GM23338 (cell line): ENCODE data around the gene DPH1. TPM values are rescaled to one million over a fixed set of nuclear protein-coding genes. Genes with fewer than 3 reads are reported as not detected.

Source experiments
- ATAC-seq: fragments of 200-7000 bp; cut with Tn5 transposase; 3 replicates; pipeline ENCODE4 v1.9.1; 2020
- DNase-seq: peaks from one replicate; pipeline ENCODE4 v3.0.0-alpha.2; 2015; ENCODE audit warnings: low spot score
- H2AFZ ChIP-seq: fragments of 200-600 bp; sonication (generic); 2 replicates; pipeline ENCODE4 v1.8.0; 2016; ENCODE audit warnings: antibody characterized with exemption, mild to moderate bottlenecking, moderate library complexity
- H3F3A ChIP-seq: fragments of 200-600 bp; sonication (generic); replicated peaks from 2 replicates; pipeline ENCODE4 v1.8.0; 2017; ENCODE audit warnings: antibody characterized with exemption, mixed run types, low read depth
- H3K27ac ChIP-seq: fragments of 200-600 bp; sonication (generic); 2 replicates; pipeline ENCODE4 v1.6.1; 2016; ENCODE audit warnings: low read depth
- H3K27me3 ChIP-seq: fragments of 200-600 bp; sonication (generic); 2 replicates; pipeline ENCODE4 v1.8.0; 2016; ENCODE audit warnings: mild to moderate bottlenecking, mixed run types, moderate library complexity; ENCODE audit not compliant: insufficient read depth
- H3K36me3 ChIP-seq: fragments of 200-600 bp; sonication (generic); 2 replicates; pipeline ENCODE4 v1.8.0; 2016; ENCODE audit warnings: mild to moderate bottlenecking; ENCODE audit not compliant: insufficient read depth
- H3K4me1 ChIP-seq: fragments of 200-600 bp; sonication (generic); 2 replicates; pipeline ENCODE4 v1.8.0; 2016; ENCODE audit warnings: mild to moderate bottlenecking, moderate library complexity; ENCODE audit not compliant: insufficient read depth
- H3K4me2 ChIP-seq: fragments of 200-600 bp; sonication (generic); 2 replicates; pipeline ENCODE4 v1.7.1; 2017; ENCODE audit warnings: mixed run types
- H3K4me3 ChIP-seq: fragments of 200-600 bp; sonication (generic); 2 replicates; pipeline ENCODE4 v1.6.1; 2016; ENCODE audit warnings: mixed run types
- H3K79me2 ChIP-seq: fragments of 200-600 bp; sonication (generic); replicated peaks from 2 replicates; pipeline ENCODE4 v1.8.0; 2017; ENCODE audit warnings: mild to moderate bottlenecking; ENCODE audit not compliant: insufficient read depth
- H3K9me2 ChIP-seq: fragments of 200-600 bp; sonication (generic); 2 replicates; pipeline ENCODE4 v1.8.0; 2017; ENCODE audit not compliant: insufficient read depth
- H4K20me1 ChIP-seq: fragments of 200-600 bp; sonication (generic); replicated peaks from 2 replicates; pipeline ENCODE4 v1.8.0; 2017; ENCODE audit warnings: mild to moderate bottlenecking; ENCODE audit not compliant: insufficient read depth
- H3K27ac Mint-ChIP-seq: 2 replicates; pipeline ENCODE4 v1.8.0; 2020; ENCODE audit warnings: inconsistent platforms, mild to moderate bottlenecking, moderate library complexity, mixed read lengths
- H3K27me3 Mint-ChIP-seq: 3 replicates; pipeline ENCODE4 v1.8.0; 2022; ENCODE audit warnings: low read depth, mild to moderate bottlenecking, moderate library complexity, mixed read lengths, inconsistent platforms; ENCODE audit not compliant: insufficient read depth, poor library complexity
- H3K36me3 Mint-ChIP-seq: 3 replicates; pipeline ENCODE4 v1.8.0; 2021; ENCODE audit warnings: low read depth, mild to moderate bottlenecking, inconsistent platforms, moderate library complexity, mixed read lengths
- H3K4me1 Mint-ChIP-seq: 3 replicates; pipeline ENCODE4 v1.8.0; 2020; ENCODE audit warnings: mild to moderate bottlenecking, inconsistent platforms, mixed read lengths
- H3K4me3 Mint-ChIP-seq: 3 replicates; pipeline ENCODE4 v1.8.0; 2021; ENCODE audit warnings: moderate library complexity, mild to moderate bottlenecking, inconsistent platforms, mixed read lengths
- H3K9me3 Mint-ChIP-seq: 3 replicates; pipeline ENCODE4 v1.8.0; 2020; ENCODE audit warnings: moderate library complexity, mild to moderate bottlenecking, inconsistent platforms, mixed read lengths
- CREB1 ChIP-seq: fragments of 250-450 bp; sonication (Bioruptor Pico); IDR thresholded peaks from 2 replicates; pipeline ENCODE4 v1.5.0; 2020; ENCODE audit warnings: low read depth, mild to moderate bottlenecking, moderate library complexity
- CTCF ChIP-seq, 2 experiments: fragments of 200-600 bp in 1 of 2; sonication (generic) in 1 of 2; conservative IDR thresholded peaks; 2 replicates each; pipeline versions ENCODE4 v1.5.1 to v1.6.1; 2016 to 2017; ENCODE audit warnings: antibody characterized with exemption in 2 of 2, low read depth in 2 of 2, mild to moderate bottlenecking in 2 of 2, moderate library complexity in 1 of 2
- ETS1 ChIP-seq: IDR thresholded peaks from 2 replicates; pipeline ENCODE4 v1.6.1; 2016; ENCODE audit warnings: antibody characterized with exemption
- EZH2 ChIP-seq: fragments of 200-600 bp; sonication (generic); IDR thresholded peaks from one replicate; pipeline ENCODE4 v1.8.0; 2017; ENCODE audit warnings: antibody characterized with exemption, mild to moderate bottlenecking, low read depth; ENCODE audit not compliant: unreplicated experiment
- EZH2phosphoT487 ChIP-seq: fragments of 200-600 bp; sonication (generic); IDR thresholded peaks from one replicate; pipeline ENCODE4 v1.8.1; 2018; ENCODE audit warnings: antibody characterized with exemption; ENCODE audit not compliant: unreplicated experiment
- ZNF114 ChIP-seq: fragments of 250-450 bp; sonication (Bioruptor Pico); IDR thresholded peaks from 2 replicates; pipeline ENCODE4 v1.5.0; 2020; ENCODE audit warnings: mild to moderate bottlenecking, moderate library complexity
- ZNF462 ChIP-seq: fragments of 250-450 bp; sonication (Bioruptor Pico); IDR thresholded peaks from 2 replicates; pipeline ENCODE4 v1.5.0; 2020; ENCODE audit warnings: mild to moderate bottlenecking, moderate library complexity
- polyA plus RNA-seq: library from polyadenylated mRNA; unstranded; fragments of >200 nt; fragmentation: Nextera tagmentation; extraction: Ambion mirVana; gene quantifications from 2 replicates; pipeline ENCODE4 v1.2.1, GENCODE V29; 2016
- total RNA-seq: library from RNA; depleted of rRNA; stranded (reverse); fragments of >200 nt; shearing (Covaris generic); gene quantifications from 2 replicates; pipeline ENCODE4 v1.2.3, GENCODE V29; 2014

The DPH1 gene
- total and polyA plus RNA-seq, 2 experiments from 2014 or later: 11.8 to 28.2 TPM

DNA sequence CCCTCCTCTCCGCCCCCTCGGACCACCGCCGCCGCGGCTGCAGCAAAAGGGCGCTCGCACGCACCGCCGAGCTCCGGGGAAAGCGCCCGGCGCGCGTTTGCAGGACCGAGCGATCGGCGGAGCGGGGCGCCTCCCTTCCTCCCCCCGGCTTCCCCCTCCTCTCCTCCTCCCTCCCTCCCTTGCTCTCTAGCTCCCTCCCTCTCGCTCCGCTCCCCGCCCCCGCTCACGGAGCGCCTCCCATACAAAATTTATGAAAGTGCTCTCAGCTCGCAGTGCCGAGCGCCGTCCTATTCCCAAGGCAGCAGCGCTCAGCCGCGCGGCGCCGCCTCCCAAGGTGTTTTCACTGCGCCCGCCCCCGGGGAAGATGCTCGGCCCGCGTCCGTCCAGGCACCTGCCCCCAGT is 4.7 kb upstream of the DPH1 start, which contains the start of gene RTN4RL1:
Gene RTN4RL1, minus strand, starts transcription at position 115 of the 402 bp plus-strand sequence. CDS start 469 bp downstream, outside the sequence.
- peak within 1 kb of the TSS; percentile 68 for H3K4me3 Mint-ChIP-seq
- peaks cover 82% of the 10 kb centered on the region for H3K27me3 Mint-ChIP-seq
- TF ChIP-seq EZH2 (peak; percentile 46), ZNF114 (CRISPR knock-in tag) (no peak), CREB1 (no peak), ZNF462 (CRISPR knock-in tag) (no peak)

DNA sequence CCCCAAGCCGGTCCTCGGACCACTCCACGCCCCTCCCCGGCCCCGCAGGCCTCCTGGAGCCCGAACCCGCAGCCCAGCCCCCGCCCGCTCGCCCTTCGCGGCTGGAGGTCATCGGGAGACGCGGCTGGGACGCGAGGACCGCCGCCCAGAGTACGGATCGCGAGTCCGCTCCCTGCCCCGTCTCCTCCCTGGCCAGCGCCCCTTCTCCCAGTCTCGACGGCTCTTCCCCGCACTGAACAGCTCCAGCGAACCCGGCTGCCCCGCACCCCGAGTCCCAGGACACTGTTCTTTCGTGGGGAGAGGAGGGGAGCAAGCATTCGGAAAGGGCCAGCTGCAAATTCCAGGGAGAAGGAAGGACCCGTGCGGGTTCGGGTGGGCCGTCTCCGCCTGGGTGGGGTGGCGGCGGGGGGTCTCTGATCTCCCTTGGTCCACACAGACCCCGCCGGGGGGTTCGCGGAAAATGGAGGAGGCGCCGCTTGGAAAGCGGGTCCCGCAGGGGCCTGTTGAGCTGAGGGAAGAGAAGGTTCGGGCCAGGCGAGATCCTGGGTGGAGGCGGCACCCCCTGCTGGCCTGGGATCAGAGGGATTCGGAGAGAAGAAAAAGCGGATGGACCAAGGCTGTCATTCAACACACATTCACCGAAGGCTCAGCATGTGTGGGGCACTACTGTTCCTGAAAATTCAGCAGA is 4.2 kb upstream of the DPH1 start:
- Histone ChIP-seq H3K27ac (no peak overlapping the region), H3K36me3 (no peaks in the 10 kb centered on the region), H3K79me2 (no peaks in the 10 kb centered on the region), H2AFZ (peak overlapping the region; percentile 94), H3K27me3 (peaks cover 88% of the 10 kb centered on the region), H3F3A (0 out of 2 replicates have a peak, but pooled peaks cover 4% of the 10 kb centered on the region), H3K9me2 (no peaks in the 10 kb centered on the region), H3K4me2 (peak overlapping the region; percentile 88), H3K4me1 (peaks cover 4% of the 10 kb centered on the region; the same call in 1 of the 2 replicates), H3K4me3 (peak overlapping the region; percentile 69), H4K20me1 (no peaks in the 10 kb centered on the region; the same call in 1 of the 2 replicates)
- Mint-ChIP-seq H3K9me3 (no peaks in the 10 kb centered on the region), H3K27ac (no peak overlapping the region), H3K36me3 (no peaks in the 10 kb centered on the region), H3K27me3 (peaks cover 80% of the 10 kb centered on the region), H3K4me3 (peak overlapping the region; percentile 66), H3K4me1 (peaks cover 2% of the 10 kb centered on the region)
- DNase-seq: peak; percentile 78
- ATAC-seq: peak; percentile 4
- TF ChIP-seq EZH2phosphoT487: no peak
- TF ChIP-seq CTCF (conservative IDR thresholded peaks at IDR 0.05; ENCODE audit: low read depth in 2 of 2): peak; percentile 42 to 71
- TF ChIP-seq EZH2: peak; percentile 91
- TF ChIP-seq CREB1: no peak
- no peak for TF ChIP-seq ETS1

More for the DNA sequence above, 4.7 kb upstream of the DPH1 start, which contains the start of gene RTN4RL1:
- H3K27ac Mint-ChIP-seq: no peak within 1 kb of the TSS
- Histone ChIP-seq H3K4me1 (peaks cover 4% of the 10 kb centered on the region; the same call in 1 of the 2 replicates), H3K9me2 (no peaks in the 10 kb centered on the region), H3K27me3 (peaks cover 94% of the 10 kb centered on the region), H3K4me3 (peak within 1 kb of the TSS; percentile 69), H3K27ac (no peak within 1 kb of the TSS), H4K20me1 (no peaks in the 10 kb centered on the region), H3K4me2 (peak within 1 kb of the TSS; percentile 88), H2AFZ (peak within 1 kb of the TSS; percentile 94), H3K79me2 (no peaks in the 10 kb centered on the region), H3K36me3 (no peaks in the 10 kb centered on the region), H3F3A (0 out of 2 replicates have a peak, but pooled peaks cover 4% of the 10 kb centered on the region)
- no peaks in the 10 kb centered on the region for H3K36me3 Mint-ChIP-seq
- DNase-seq: peak; percentile 72
- H3K9me3 Mint-ChIP-seq: no peaks in the 10 kb centered on the region
- ATAC-seq: peak; percentile 5
- H3K4me1 Mint-ChIP-seq: no peaks in the 10 kb centered on the region; the same call in 2 of the 3 replicates
